Raji (cell line): ENCODE results near the gene CAMTA1.

Experiments used
- POLR2A ChIP-seq: IDR thresholded peaks from 2 replicates; pipeline ENCODE4 v1.6.1; 2011; ENCODE audit warnings: low read depth, low read length, control low read depth; ENCODE audit not compliant: insufficient read depth

Gene CAMTA1

GRCh38 chr1:7752512-7753417, 967.5 kb downstream of the CAMTA1 start:
- TF ChIP-seq POLR2A, result no peak

- TF ChIP-seq POLR2A, result no peak
These were observed 968.4 kb downstream of the CAMTA1 start for GRCh38 chr1:7753641-7754040.

- TF ChIP-seq POLR2A, result no peak
These were observed 969.0 kb downstream of the CAMTA1 start for GRCh38 chr1:7754234-7754633.

- TF ChIP-seq POLR2A, result no peak
These were observed 970.2 kb downstream of the CAMTA1 start for GRCh38 chr1:7755448-7755847.

- no peak for TF ChIP-seq POLR2A
These were observed 975.0 kb downstream of the CAMTA1 start for GRCh38 chr1:7760245-7760644.

GRCh38 chr1:7761103-7761502, 975.8 kb downstream of the CAMTA1 start:
- no peak for TF ChIP-seq POLR2A

- no peak for TF ChIP-seq POLR2A
These were observed 981.9 kb downstream of the CAMTA1 start for GRCh38 chr1:7767176-7767575.

GRCh38 chr1:7768583-7768982, 983.3 kb downstream of the CAMTA1 start:
- no peak for TF ChIP-seq POLR2A

GRCh38 chr1:7769673-7770412, 984.6 kb downstream of the CAMTA1 start:
- TF ChIP-seq POLR2A, result no peak; the same call in 1 of the 2 replicates

- TF ChIP-seq POLR2A, result no peak
These were observed 985.4 kb downstream of the CAMTA1 start for GRCh38 chr1:7770669-7770996.

GRCh38 chr1:7770997-7771822, 986.0 kb downstream of the CAMTA1 start, which contains the start of gene VAMP3:
VAMP3 (plus strand) TSS chr1:7771296; CDS start chr1:7771384, 88 bp downstream.
- peak; percentile 72 for TF ChIP-seq POLR2A

GRCh38 chr1:7771823-7772299, 986.6 kb downstream of the CAMTA1 start:
- TF ChIP-seq POLR2A, result no peak

- no peak for TF ChIP-seq POLR2A
These were observed 992.3 kb downstream of the CAMTA1 start for GRCh38 chr1:7777591-7777990.

- no peak for TF ChIP-seq POLR2A
These were observed 992.9 kb downstream of the CAMTA1 start for GRCh38 chr1:7778133-7778628.

- no peak for TF ChIP-seq POLR2A
These were observed 995.7 kb downstream of the CAMTA1 start for GRCh38 chr1:7780976-7781375.

GRCh38 chr1:7781501-7781900, 996.2 kb downstream of the CAMTA1 start:
- TF ChIP-seq POLR2A, result no peak
